HG03521 (cell line): ENCODE data around the gene IER2.

Experiments
- ATAC-seq: cut with Tn5 transposase; IDR thresholded peaks from one replicate; pipeline ENCODE4 v1.9.1; 2021; ENCODE audit warnings: mild to moderate bottlenecking, moderate library complexity; ENCODE audit not compliant: unreplicated experiment

Gene IER2, protein sequence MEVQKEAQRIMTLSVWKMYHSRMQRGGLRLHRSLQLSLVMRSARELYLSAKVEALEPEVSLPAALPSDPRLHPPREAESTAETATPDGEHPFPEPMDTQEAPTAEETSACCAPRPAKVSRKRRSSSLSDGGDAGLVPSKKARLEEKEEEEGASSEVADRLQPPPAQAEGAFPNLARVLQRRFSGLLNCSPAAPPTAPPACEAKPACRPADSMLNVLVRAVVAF

DNA sequence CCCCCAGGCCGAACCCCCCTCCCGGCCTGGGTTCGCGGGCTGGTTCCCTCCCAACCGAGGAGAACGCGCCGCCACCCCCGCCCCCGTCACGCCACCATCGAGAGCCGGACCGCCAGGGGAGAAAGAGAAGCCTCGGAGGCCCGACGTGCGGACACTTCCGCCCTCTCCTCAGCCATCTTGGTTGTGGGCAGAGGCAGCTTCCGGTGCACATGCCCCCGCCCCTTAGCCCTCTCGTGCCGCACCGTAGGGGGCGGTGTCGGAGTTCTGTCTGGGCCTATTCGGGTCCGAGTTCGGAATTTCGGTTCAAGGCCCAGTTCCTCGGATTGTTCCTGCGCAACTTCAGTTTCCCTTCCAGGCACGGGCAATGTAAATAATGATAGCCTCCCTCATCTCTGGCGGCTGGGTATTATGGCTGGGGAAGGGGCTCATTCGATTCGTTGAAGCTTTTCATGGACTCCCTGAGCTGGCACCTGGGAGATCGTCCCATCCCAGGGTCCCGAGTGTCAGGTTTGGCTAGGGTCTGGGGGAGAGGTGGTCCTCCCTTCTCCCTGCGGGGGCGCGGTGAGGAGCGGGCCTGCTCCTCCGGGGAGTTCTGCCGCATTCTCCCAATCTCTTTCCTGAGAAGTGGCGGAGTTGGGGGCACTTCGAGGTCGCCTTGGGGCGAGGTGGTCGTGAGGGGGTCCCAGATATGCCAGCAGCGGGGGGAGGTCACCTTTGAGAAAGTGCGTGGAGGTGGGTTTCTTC, at the start of gene IER2, which contains the start of gene STX10:
IER2 (plus strand) TSS at position 225 of the 744 bp plus-strand sequence. CDS start 2,776 bp downstream, outside the sequence.
STX10 (minus strand) TSS at position 189 of the 744 bp plus-strand sequence. CDS start 202 bp downstream, outside the sequence.
- peak; percentile 35 for ATAC-seq

DNA sequence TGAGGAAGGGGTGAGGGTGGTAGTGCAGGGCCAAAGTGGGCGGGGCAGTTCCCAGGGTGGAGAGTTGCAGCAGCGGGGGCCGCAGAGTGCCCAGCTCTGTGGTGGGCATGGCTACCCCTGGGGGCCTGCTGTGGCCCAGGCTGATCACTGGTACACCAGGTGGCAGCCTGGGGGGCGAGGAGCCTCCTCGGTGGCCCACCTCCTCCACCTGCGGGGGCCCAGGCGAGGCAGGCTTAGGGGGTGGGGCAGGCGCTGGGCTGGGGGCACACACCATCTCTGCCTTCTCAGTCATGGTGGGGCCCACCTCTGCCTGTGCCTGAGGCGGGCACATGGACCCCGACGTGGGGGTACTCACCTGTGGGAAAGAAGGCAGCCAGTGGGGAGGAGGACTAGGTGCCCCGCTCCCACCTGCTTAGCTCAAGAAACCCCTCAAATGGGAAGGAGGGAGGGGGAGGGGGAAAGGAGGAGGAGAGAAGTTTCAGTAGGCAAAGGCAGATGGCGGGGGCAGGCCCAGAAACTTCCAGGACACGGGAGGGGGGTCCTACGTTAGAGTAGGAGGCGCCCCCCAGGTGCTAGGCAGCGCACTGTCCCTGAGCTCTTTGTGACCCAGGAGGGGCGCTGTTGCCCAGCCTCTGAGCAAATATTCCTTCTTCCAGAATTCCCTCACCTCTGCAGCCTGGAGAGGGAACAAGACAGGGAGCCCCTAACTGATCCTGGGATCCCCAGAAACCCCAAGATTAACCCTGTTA, 49.2 kb upstream of the IER2 start:
- no peak for ATAC-seq

GRCh38 chr19:13101590-13102415, 48.4 kb upstream of the IER2 start:
- ATAC-seq = no peak

GRCh38 chr19:13102416-13102665, 47.9 kb upstream of the IER2 start:
- no peak for ATAC-seq

DNA sequence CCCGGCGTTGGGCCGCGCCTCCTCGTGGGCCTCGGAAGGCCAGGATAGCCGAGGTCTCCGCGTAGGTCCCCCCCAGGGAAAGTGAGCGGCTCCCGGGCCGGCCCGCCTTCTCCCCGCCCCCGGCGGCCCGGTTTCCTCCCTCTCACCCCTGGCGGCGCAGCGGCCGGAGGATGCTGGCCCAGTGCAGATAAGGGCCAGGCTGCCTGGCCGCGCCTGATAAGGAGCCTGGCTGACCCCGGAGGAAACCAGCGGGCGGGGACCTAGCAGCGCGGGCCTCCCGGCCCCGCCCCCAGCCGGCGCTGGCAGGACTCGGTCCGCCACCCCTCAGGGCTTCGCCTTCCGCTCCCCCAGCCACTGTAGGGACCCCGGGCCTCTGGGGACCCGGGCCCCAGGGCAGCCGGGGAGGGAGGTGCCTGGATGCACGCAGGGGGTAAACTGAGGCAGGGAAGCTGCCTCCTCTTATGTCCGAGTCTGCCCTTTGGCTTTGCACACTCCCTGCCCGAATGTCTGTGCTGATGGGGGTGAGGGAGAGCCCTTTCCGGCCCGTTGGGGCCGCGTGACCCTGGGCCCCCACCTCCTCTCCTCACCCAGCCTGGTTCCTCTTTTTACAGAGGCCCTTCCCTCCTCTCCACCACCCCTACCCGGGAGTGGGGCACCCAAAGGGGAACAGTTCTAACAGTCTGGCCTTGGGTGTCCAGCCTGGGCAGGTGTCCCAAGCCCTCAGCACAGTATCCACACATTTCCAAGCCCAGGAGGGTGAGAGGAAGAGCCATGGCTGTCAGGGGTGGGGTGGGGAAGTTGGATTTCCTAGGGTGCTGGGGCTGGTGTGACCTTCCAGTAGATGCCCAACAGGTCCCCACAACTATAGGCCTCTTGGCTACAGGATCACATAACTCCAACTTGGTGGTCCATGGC, 47.3 kb upstream of the IER2 start, which contains the start of gene LYL1:
LYL1 (minus strand) TSS at position 193 of the 915 bp plus-strand sequence. CDS start 1,687 bp downstream, outside the sequence.
- peak; percentile 35 for ATAC-seq

GRCh38 chr19:13103581-13104359, 46.4 kb upstream of the IER2 start:
- no peak for ATAC-seq

DNA sequence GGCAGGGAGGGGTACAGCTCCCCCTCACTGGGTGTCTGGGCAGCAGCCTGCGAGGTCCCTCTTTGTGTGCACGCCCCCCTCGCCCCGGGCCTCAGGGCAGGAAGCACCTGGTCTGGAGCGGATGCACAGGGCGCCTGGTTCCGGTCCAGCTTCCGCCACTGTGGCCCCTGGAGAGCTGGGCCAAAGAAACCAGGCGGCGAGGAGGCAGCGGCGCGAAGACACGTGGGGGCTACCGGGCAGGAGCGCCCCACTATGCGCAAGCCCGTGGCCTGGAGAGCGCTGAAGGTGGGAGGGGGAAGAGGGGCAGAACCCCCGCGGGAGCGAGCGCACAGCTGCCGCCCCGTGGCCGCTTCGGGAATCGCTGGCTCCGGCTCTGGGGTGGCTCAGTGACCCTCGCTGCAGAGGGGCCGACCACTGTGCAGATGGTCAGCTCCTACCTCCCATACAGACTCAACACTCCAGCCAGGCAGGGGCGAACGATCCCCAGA, 45.8 kb upstream of the IER2 start:
- ATAC-seq = peak; percentile 46

GRCh38 chr19:13104848-13105711, 45.1 kb upstream of the IER2 start:
- ATAC-seq = no peak

GRCh38 chr19:13109361-13110098, 40.7 kb upstream of the IER2 start:
- no peak for ATAC-seq

GRCh38 chr19:13110099-13110610, 40.1 kb upstream of the IER2 start:
- no peak for ATAC-seq

DNA sequence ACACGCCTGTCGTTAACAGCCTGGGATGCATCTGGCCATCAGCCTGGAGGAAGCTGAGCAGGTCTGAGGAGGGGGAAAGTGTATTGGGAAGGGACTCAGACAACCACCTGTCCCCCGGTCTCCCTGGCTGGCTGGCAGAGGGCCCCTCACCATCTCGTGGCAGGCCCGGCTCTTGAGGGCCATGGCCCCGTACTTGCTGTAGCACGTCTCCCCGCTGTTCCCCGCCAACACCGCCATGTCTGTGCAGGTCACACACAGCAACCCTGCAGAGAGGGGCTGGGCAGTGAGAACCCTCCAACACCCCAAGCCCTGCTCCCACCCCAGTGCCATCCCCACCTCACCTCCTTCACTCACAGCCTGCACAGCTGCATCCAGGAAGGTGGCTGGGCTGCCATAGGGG, 37.7 kb upstream of the IER2 start:
- ATAC-seq = no peak

DNA sequence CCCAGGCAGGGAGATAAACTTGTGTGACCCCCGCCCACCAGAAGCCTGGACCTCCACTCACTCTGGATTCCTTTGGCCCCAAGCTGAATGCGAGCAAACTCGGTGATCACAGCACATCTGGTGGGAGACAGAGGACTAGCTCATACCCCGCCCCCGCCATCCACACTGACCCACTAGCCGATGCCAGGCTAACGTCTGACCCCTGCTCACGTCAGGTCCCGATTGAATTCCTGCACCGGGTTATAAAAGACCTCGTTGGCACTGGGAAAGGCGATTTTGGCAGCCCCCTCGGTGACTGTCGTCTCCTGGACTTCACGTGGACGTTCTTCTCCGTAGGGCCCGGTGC, 34.3 kb upstream of the IER2 start:
- ATAC-seq = no peak

DNA sequence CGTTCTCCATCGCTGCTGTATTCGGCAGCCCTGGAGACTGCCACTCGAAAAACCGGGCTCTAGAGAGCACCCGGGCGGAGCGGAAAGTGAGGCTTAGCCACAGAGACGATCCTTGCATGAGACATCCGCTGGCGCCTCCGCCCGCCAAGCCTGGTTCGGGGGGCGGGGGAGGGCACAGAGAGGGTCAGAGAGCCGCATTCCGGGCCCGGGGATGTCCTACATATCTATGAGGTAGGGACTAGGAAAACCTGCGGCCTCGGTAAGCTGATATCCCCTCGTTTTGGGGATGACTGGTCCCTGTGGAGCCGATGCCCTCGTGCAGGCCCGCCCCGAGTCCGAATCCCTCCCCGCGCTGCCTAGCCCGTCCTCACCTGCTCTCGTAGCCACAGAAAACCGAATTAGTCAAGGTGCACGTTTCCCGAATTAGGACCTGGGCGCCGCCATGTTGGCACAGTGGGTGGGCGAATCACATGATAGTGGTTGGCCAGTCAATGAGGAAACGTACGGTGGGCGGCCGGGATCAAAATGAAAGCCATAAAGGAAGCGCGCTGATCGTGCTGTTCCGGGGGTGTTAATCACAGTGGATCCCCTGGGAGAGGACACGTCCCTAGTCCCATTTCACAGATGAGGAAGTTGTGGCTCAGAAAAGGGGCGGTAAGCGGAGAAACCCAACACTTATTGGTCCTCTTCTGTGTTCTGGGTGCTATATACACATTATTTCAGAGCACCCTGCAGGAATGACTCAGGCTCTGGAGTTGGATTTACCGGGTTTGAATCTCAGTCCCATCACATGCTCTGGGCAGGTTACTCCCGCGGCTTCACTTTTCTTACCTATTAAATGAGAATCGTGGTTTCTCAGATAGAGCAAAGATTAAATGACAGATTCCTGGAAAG, 33.7 kb upstream of the IER2 start, which contains the start of gene TRMT1:
TRMT1 (minus strand) TSS at position 459 of the 894 bp plus-strand sequence; CDS start at position 118, 341 bp downstream.
- ATAC-seq = peak; percentile 38

- no peak for ATAC-seq
Observed at GRCh38 chr19:13117176-13117771, 32.9 kb upstream of the IER2 start.

DNA sequence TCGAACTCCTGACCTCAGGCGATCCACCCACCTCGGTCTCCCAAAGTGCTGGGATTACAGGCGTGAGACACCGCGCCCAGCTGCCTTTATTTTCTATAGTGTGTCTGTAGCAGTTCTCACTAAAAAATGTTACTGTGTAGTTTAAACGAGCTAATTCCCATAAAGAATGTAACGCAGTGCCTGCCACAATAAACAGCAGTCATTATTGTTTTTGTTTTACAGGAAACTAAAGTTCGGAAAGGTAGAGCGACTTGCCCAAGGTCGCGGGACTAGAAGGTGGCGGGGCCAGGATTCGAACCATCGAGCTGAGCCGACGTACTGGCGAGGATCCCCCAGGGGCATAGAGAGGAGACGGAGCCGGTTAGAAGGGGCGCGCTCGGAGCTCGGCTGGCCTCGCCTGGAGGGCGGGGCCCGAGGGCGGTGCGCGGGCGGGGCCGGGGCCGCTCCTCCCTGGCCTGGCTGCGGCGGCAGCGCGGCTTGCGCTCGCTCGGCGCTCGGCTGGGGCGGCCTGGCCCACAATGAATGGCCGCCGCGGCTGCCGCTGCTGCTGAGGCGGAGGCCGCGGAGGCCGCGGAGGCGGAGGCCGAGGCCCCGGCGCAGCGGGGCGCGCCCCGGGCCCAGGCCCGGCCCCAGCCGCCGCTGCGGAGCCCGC, 32.3 kb upstream of the IER2 start, which contains the start of gene NACC1:
NACC1 (plus strand) TSS at position 493 of the 652 bp plus-strand sequence. CDS start 16,944 bp downstream, outside the sequence.
- peak; percentile 74 for ATAC-seq
